SK-N-SH (cell line): Measurements from ENCODE around the gene ADPRS.

Experiments used
- CHD2 ChIP-seq: fragments of 150-350 bp; IDR thresholded peaks from 2 replicates; pipeline ENCODE4 v1.6.1; 2018; ENCODE audit warnings: low read length; ENCODE audit not compliant: partially characterized antibody
- CTCF ChIP-seq: fragments of 200-600 bp; sonication (generic); IDR thresholded peaks from 2 replicates; pipeline ENCODE4 v1.6.1; 2017; ENCODE audit warnings: antibody characterized with exemption, mild to moderate bottlenecking, moderate library complexity
- EP300 ChIP-seq, 2 experiments: IDR thresholded peaks; 2 replicates each; pipeline versions ENCODE4 v1.4.0 to v1.6.1; 2012; ENCODE audit warnings: borderline replicate concordance in 1 of 2, low read depth in 1 of 2, low read length in 1 of 2
- EZH2phosphoT487 ChIP-seq: fragments of 200-600 bp; sonication (generic); IDR thresholded peaks from 2 replicates; pipeline ENCODE4 v1.6.1; 2017; ENCODE audit warnings: low read depth, mixed run types, mild to moderate bottlenecking, antibody characterized with exemption, moderate library complexity, borderline replicate concordance
- FOSL2 ChIP-seq: IDR thresholded peaks from 2 replicates; pipeline ENCODE4 v1.4.0; 2012; ENCODE audit warnings: low read depth, mild to moderate bottlenecking, moderate library complexity, borderline replicate concordance
- MAX ChIP-seq: IDR thresholded peaks from 2 replicates; pipeline ENCODE4 v1.4.0; 2012; ENCODE audit warnings: low read depth
- POLR2AphosphoS5 ChIP-seq: IDR thresholded peaks from 2 replicates; pipeline ENCODE4 v1.6.1; 2012; ENCODE audit warnings: low read depth, low read length
- RAD21 ChIP-seq: IDR thresholded peaks from 2 replicates; pipeline ENCODE4 v1.6.1; 2012; ENCODE audit warnings: mild to moderate bottlenecking, low read length
- RFX5 ChIP-seq: IDR thresholded peaks from 2 replicates; pipeline ENCODE4 v1.6.1; 2012; ENCODE audit warnings: mild to moderate bottlenecking, improper control_type of control experiment, low read length
- SIN3A ChIP-seq: IDR thresholded peaks from 2 replicates; pipeline ENCODE4 v1.6.1; 2012; ENCODE audit warnings: low read depth, mild to moderate bottlenecking, low read length, moderate library complexity, borderline replicate concordance
- TAF1 ChIP-seq: IDR thresholded peaks from 2 replicates; pipeline ENCODE4 v1.6.1; 2012; ENCODE audit warnings: low read depth, mild to moderate bottlenecking, low read length, moderate library complexity, borderline replicate concordance
- TCF12 ChIP-seq: IDR thresholded peaks from 2 replicates; pipeline ENCODE4 v1.4.0; 2012
- USF2 ChIP-seq: fragments of 150-350 bp; IDR thresholded peaks from 2 replicates; pipeline ENCODE4 v1.6.1; 2017; ENCODE audit warnings: antibody characterized with exemption, low read length, low read depth, borderline replicate concordance
- YY1 ChIP-seq: IDR thresholded peaks from 2 replicates; pipeline ENCODE4 v1.4.0; 2012; ENCODE audit warnings: low read depth, mild to moderate bottlenecking

GRCh38 chr1:36101546-36101945 is 12.9 kb downstream of the ADPRS start:
- no peak for TF ChIP-seq POLR2AphosphoS5
- TF ChIP-seq CTCF: no peak
- no peak for TF ChIP-seq USF2
- no peak for TF ChIP-seq EP300 (IDR thresholded peaks at IDR 0.05; ENCODE audit: borderline replicate concordance in 1 of 2, low read depth in 1 of 2, low read length in 1 of 2)
- no peak for TF ChIP-seq RFX5
- no peak for TF ChIP-seq RAD21
- no peak for TF ChIP-seq TAF1
- TF ChIP-seq TCF12: no peak
- no peak for TF ChIP-seq CHD2
- TF ChIP-seq YY1: no peak
- TF ChIP-seq SIN3A: no peak
- no peak for TF ChIP-seq EZH2phosphoT487
- TF ChIP-seq FOSL2: no peak
- no peak for TF ChIP-seq MAX
